ENCODE measurements around the gene PSKH1.

The PSKH1 gene

GRCh38 chr16:67942510-67943255 lies 49.6 kb downstream of the PSKH1 start:
- DNase-seq = no peak

- no peak for DNase-seq
Measured at GRCh38 chr16:67943256-67943618, 50.2 kb downstream of the PSKH1 start.

GRCh38 chr16:67943619-67944504 lies 50.8 kb downstream of the PSKH1 start, which contains the start of gene LCAT:
TSS of gene LCAT (minus strand) at chr16:67944120. CDS start at chr16:67944101, 19 bp downstream.
- DNase-seq = no peak

- DNase-seq = no peak
Measured at GRCh38 chr16:67944690-67945391, 51.8 kb downstream of the PSKH1 start.

- no peak for DNase-seq
Measured at GRCh38 chr16:67945392-67945933, 52.4 kb downstream of the PSKH1 start.

GRCh38 chr16:67946128-67946569 lies 53.1 kb downstream of the PSKH1 start:
- DNase-seq = no peak

GRCh38 chr16:67946966-67947558 lies 54.0 kb downstream of the PSKH1 start:
- no peak for DNase-seq

GRCh38 chr16:67948015-67948414 lies 55.0 kb downstream of the PSKH1 start:
- DNase-seq = no peak

GRCh38 chr16:67949645-67950044 lies 56.6 kb downstream of the PSKH1 start:
- no peak for DNase-seq

- no peak for DNase-seq
Measured at GRCh38 chr16:67950335-67950843, 57.3 kb downstream of the PSKH1 start.

GRCh38 chr16:67951485-67951884 lies 58.4 kb downstream of the PSKH1 start:
- no peak for DNase-seq

- no peak for DNase-seq
Measured at GRCh38 chr16:67953641-67954375, 60.8 kb downstream of the PSKH1 start.

- no peak for DNase-seq
Measured at GRCh38 chr16:67954421-67955196, 61.6 kb downstream of the PSKH1 start.

- DNase-seq = no peak
Measured at GRCh38 chr16:67957622-67958021, 64.6 kb downstream of the PSKH1 start.

- DNase-seq = no peak
Measured at GRCh38 chr16:67959536-67960329, 66.7 kb downstream of the PSKH1 start.

- DNase-seq = no peak
Measured at GRCh38 chr16:67961551-67961957, 68.5 kb downstream of the PSKH1 start.

- DNase-seq = no peak
Measured at GRCh38 chr16:67962135-67962534, 69.1 kb downstream of the PSKH1 start.

GRCh38 chr16:67963292-67963661 lies 70.2 kb downstream of the PSKH1 start:
- DNase-seq = no peak

GRCh38 chr16:67963662-67964321 lies 70.7 kb downstream of the PSKH1 start:
- DNase-seq = no peak
